Esophagus muscularis mucosa (tissue), 3 donors: ENCODE results near the gene FAM76B.

ENCODE experiments used
- CTCF ChIP-seq, 3 experiments: fragments of 200-600 bp in 2 of 3; fragments of 450-650 bp in 1 of 3; sonication (generic) in 2 of 3; IDR thresholded peaks; one replicate each; pipeline ENCODE4 v1.5.1; 2017 to 2019; ENCODE audit warnings: antibody characterized with exemption in 3 of 3, mild to moderate bottlenecking in 2 of 3, moderate library complexity in 1 of 3
- POLR2A ChIP-seq: fragments of 450-650 bp; IDR thresholded peaks from one replicate; pipeline ENCODE4 v1.6.1; 2017; ENCODE audit warnings: antibody characterized with exemption, moderate library complexity, mild to moderate bottlenecking, low read depth

- TF ChIP-seq CTCF (IDR thresholded peaks at IDR 0.05) (no peak), POLR2A (no peak)
Measured at GRCh38 chr11:95827696-95828095, 38.1 kb upstream of the FAM76B start.
